K562 (cell line): ENCODE data around the gene GZF1. TPM values are rescaled to one million over a fixed set of nuclear protein-coding genes. Genes with fewer than 3 reads are reported as not detected.

ENCODE experiments used
- BRF1 ChIP-seq: IDR thresholded peaks from 3 replicates; pipeline ENCODE4 v1.6.1; 2011; ENCODE audit warnings: borderline replicate concordance, mild to moderate bottlenecking; ENCODE audit not compliant: insufficient read length; ENCODE audit errors: extremely low read depth
- ETV1 ChIP-seq: fragments of 450-650 bp; conservative IDR thresholded peaks from 2 replicates; pipeline ENCODE4 v1.6.1; 2016; ENCODE audit warnings: missing genetic modification characterization, control low read depth, low read depth, missing compliant biosample characterization
- FOXM1 ChIP-seq, 2 experiments: fragments of 450-650 bp in 1 of 2; sonication (generic) in 1 of 2; formaldehyde crosslinking in 1 of 2; IDR thresholded peaks; 2 replicates each; pipeline versions ENCODE4 v1.6.1 to v1.9.0; 2017 to 2022; ENCODE audit warnings: low read depth in 2 of 2, mild to moderate bottlenecking in 2 of 2, missing genetic modification reagents in 1 of 2, moderate library complexity in 1 of 2
- GABPB2 ChIP-seq: fragments of 250-450 bp; sonication (Bioruptor Pico); conservative IDR thresholded peaks from 2 replicates; pipeline ENCODE4 v1.5.1; 2021; ENCODE audit warnings: mild to moderate bottlenecking
- HIVEP1 ChIP-seq: fragments of 250-450 bp; sonication (Bioruptor Pico); IDR thresholded peaks from 2 replicates; pipeline ENCODE4 v1.4.0; 2020; ENCODE audit warnings: mild to moderate bottlenecking
- HNRNPLL ChIP-seq: fragments of 200-400 bp; formaldehyde crosslinking; IDR thresholded peaks from 2 replicates; pipeline ENCODE4 v1.6.1; 2017; ENCODE audit warnings: low read length, low read depth, mild to moderate bottlenecking; ENCODE audit not compliant: poor library complexity, severe bottlenecking
- MAFG ChIP-seq: fragments of 450-650 bp; conservative IDR thresholded peaks from 2 replicates; pipeline ENCODE4 v1.6.1; 2016; ENCODE audit warnings: missing genetic modification characterization, missing compliant biosample characterization
- MTA2 ChIP-seq: fragments of 450-650 bp; IDR thresholded peaks from 2 replicates; pipeline ENCODE4 v1.6.1; 2016; ENCODE audit warnings: low read depth
- MYBL2 ChIP-seq, 2 experiments: fragments of 450-650 bp in 1 of 2; sonication (generic) in 1 of 2; formaldehyde crosslinking in 1 of 2; IDR thresholded peaks; 2 replicates each; pipeline versions ENCODE4 v1.6.1 to v1.8.1; 2017 to 2022; ENCODE audit warnings: borderline replicate concordance in 1 of 2, inconsistent platforms in 1 of 2, low read depth in 1 of 2, mild to moderate bottlenecking in 1 of 2, missing genetic modification reagents in 1 of 2, moderate library complexity in 1 of 2
- NBN ChIP-seq: fragments of 450-650 bp; IDR thresholded peaks from 2 replicates; pipeline ENCODE4 v1.6.1; 2016; ENCODE audit warnings: low read depth, mild to moderate bottlenecking
- PPARD ChIP-seq: fragments of 250-450 bp; sonication (Bioruptor Pico); IDR thresholded peaks from 2 replicates; pipeline ENCODE4 v1.8.0; 2022; ENCODE audit warnings: inconsistent platforms, mild to moderate bottlenecking, moderate library complexity
- PYGO2 ChIP-seq: fragments of 450-650 bp; IDR thresholded peaks from 2 replicates; pipeline ENCODE4 v1.6.1; 2016; ENCODE audit warnings: mild to moderate bottlenecking, missing genetic modification characterization, moderate library complexity, missing compliant biosample characterization
- SIN3A ChIP-seq, 2 experiments: fragments of 150-350 bp in 1 of 2; IDR thresholded peaks; 2 replicates each; pipeline ENCODE4 v1.6.1; 2011 to 2016; ENCODE audit warnings: borderline replicate concordance in 2 of 2, low read depth in 2 of 2, low read length in 2 of 2, mild to moderate bottlenecking in 2 of 2, moderate library complexity in 2 of 2; ENCODE audit not compliant: control insufficient read depth in 1 of 2
- TARDBP ChIP-seq: fragments of 450-650 bp; IDR thresholded peaks from 2 replicates; pipeline ENCODE4 v1.6.1; 2016
- TCF3 ChIP-seq: sonication (generic); formaldehyde crosslinking; IDR thresholded peaks from 2 replicates; pipeline ENCODE4 v1.4.0; 2020; ENCODE audit warnings: mild to moderate bottlenecking, missing genetic modification reagents
- ZNF134 ChIP-seq: fragments of 250-450 bp; sonication (Bioruptor Pico); conservative IDR thresholded peaks from 2 replicates; pipeline ENCODE4 v1.4.0; 2020
- ZNF75A ChIP-seq: fragments of 450-650 bp; formaldehyde crosslinking; IDR thresholded peaks from 2 replicates; pipeline ENCODE4 v1.4.0; 2020; ENCODE audit warnings: mild to moderate bottlenecking
- polyA plus RNA-seq, 8 experiments: library from polyadenylated mRNA; depleted of rRNA in 4 of 8; stranded (reverse) in 5 of 8; unstranded in 3 of 8; fragments of >200 nt; fragmentation: Nextera tagmentation in 2 of 8; fragmentation: Illumina TruSeq in 1 of 8; extraction: Ambion mirVana in 2 of 8; extraction: Trizol in 1 of 8; gene quantifications; 2 replicates each; pipeline versions ENCODE4 v1.2.1 to v1.2.3, GENCODE V29; 2011 to 2014; ENCODE audit warnings: inconsistent platforms in 1 of 8, missing spikeins in 1 of 8
- total RNA-seq, 7 experiments: library from RNA; depleted of rRNA in 6 of 7; stranded (reverse); fragments of >200 nt in 6 of 7; fragmentation: Illumina TruSeq in 2 of 7; extraction: Trizol in 2 of 7; gene quantifications; 2 replicates each; pipeline versions ENCODE4 v1.2.1 to v1.2.3, GENCODE V29; 2011 to 2021; ENCODE audit warnings: low replicate concordance in 1 of 7
- TF ChIP-seq, protein P1 (sequence below), 2 experiments: fragments of 150-350 bp in 1 of 2; IDR thresholded peaks; 2 replicates each; pipeline ENCODE4 v1.6.1; 2012 to 2016; ENCODE audit warnings: low read depth in 2 of 2, low read length in 2 of 2, mild to moderate bottlenecking in 1 of 2, moderate library complexity in 1 of 2
- TF ChIP-seq, protein P2 (sequence below): fragments of 250-450 bp; sonication (Bioruptor Pico); IDR thresholded peaks from 2 replicates; pipeline ENCODE4 v1.4.0; 2020; ENCODE audit warnings: mild to moderate bottlenecking, moderate library complexity

Gene GZF1
- total and polyA plus RNA-seq, 9 of the 15 experiments (the other 6 are each of a cell fraction or from before 2014, with no cell fraction given) = 1.2 to 15.7 (median 7.4) TPM

DNA sequence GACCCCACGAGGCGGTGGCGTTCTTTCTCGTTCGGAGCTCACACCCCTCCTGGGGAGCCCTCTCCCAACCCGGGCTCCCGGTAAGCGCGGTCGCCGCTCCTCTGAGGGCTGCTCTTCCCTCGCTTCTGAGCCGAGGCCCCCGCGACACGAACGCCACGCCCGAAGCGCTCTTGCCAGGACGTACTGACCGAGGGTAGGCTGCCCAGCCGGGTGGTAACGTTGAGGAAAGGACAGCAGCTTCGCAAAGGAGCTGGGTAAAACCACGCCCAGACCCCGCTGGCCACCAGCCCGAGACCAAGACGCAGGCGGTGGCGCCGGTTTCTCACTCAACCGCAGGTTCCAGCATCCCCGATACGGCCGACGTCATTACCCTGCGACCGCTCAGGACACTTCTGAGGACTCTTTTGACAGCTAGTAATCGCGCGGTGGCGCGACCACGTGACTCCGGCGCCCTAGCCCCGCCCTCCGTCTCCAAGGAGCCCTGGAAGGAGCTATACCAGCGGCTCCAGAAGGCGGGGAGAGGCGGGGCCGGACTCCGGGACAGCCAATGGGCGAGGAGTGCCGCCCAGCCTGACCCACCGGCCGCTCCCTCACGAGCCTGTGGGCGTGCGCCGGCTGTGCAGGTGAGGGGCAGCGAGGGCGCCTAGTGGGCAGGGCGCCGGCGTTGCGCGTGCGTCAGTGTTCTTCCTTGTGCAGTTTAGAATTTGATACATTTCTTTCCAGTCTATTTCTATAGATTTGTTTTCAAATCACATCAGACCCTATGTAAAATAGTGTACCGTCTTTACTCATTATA lies 4.0 kb upstream of the GZF1 start (continued):
- no peak for TF ChIP-seq GABPB2
- peak; percentile 29 for TF ChIP-seq HNRNPLL
- peak; percentile 48; the same call in 1 of the 2 replicates for TF ChIP-seq ZNF134 (CRISPR knock-in tag)
- TF ChIP-seq, protein P1, sequence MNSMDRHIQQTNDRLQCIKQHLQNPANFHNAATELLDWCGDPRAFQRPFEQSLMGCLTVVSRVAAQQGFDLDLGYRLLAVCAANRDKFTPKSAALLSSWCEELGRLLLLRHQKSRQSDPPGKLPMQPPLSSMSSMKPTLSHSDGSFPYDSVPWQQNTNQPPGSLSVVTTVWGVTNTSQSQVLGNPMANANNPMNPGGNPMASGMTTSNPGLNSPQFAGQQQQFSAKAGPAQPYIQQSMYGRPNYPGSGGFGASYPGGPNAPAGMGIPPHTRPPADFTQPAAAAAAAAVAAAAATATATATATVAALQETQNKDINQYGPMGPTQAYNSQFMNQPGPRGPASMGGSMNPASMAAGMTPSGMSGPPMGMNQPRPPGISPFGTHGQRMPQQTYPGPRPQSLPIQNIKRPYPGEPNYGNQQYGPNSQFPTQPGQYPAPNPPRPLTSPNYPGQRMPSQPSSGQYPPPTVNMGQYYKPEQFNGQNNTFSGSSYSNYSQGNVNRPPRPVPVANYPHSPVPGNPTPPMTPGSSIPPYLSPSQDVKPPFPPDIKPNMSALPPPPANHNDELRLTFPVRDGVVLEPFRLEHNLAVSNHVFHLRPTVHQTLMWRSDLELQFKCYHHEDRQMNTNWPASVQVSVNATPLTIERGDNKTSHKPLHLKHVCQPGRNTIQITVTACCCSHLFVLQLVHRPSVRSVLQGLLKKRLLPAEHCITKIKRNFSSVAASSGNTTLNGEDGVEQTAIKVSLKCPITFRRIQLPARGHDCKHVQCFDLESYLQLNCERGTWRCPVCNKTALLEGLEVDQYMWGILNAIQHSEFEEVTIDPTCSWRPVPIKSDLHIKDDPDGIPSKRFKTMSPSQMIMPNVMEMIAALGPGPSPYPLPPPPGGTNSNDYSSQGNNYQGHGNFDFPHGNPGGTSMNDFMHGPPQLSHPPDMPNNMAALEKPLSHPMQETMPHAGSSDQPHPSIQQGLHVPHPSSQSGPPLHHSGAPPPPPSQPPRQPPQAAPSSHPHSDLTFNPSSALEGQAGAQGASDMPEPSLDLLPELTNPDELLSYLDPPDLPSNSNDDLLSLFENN (IDR thresholded peaks at IDR 0.05; ENCODE audit: low read depth in 2 of 2, low read length in 2 of 2) = no peak
- TF ChIP-seq TARDBP = 0 out of 2 replicates have a peak, but pooled peaks have one; percentile 31
- TF ChIP-seq MTA2 = no peak
- no peak for TF ChIP-seq BRF1
- peak; percentile 57 to 76; a peak in 2 of 4 replicates for TF ChIP-seq SIN3A (IDR thresholded peaks at IDR 0.05; ENCODE audit: borderline replicate concordance in 2 of 2, control insufficient read depth in 1 of 2, low read depth in 2 of 2, low read length in 2 of 2)
- no peak for TF ChIP-seq PYGO2 (tag)
- TF ChIP-seq, protein P2, sequence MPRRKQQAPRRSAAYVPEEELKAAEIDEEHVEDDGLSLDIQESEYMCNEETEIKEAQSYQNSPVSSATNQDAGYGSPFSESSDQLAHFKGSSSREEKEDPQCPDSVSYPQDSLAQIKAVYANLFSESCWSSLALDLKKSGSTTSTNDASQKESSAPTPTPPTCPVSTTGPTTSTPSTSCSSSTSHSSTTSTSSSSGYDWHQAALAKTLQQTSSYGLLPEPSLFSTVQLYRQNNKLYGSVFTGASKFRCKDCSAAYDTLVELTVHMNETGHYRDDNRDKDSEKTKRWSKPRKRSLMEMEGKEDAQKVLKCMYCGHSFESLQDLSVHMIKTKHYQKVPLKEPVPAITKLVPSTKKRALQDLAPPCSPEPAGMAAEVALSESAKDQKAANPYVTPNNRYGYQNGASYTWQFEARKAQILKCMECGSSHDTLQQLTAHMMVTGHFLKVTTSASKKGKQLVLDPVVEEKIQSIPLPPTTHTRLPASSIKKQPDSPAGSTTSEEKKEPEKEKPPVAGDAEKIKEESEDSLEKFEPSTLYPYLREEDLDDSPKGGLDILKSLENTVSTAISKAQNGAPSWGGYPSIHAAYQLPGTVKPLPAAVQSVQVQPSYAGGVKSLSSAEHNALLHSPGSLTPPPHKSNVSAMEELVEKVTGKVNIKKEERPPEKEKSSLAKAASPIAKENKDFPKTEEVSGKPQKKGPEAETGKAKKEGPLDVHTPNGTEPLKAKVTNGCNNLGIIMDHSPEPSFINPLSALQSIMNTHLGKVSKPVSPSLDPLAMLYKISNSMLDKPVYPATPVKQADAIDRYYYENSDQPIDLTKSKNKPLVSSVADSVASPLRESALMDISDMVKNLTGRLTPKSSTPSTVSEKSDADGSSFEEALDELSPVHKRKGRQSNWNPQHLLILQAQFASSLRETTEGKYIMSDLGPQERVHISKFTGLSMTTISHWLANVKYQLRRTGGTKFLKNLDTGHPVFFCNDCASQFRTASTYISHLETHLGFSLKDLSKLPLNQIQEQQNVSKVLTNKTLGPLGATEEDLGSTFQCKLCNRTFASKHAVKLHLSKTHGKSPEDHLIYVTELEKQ (CRISPR knock-in tag) = no peak
- TF ChIP-seq TCF3 (CRISPR knock-in tag) = no peak
- TF ChIP-seq MYBL2 (IDR thresholded peaks at IDR 0.05; ENCODE audit: low read depth) = no peak
- TF ChIP-seq MYBL2 (CRISPR knock-in tag; IDR thresholded peaks at IDR 0.05; ENCODE audit: borderline replicate concordance) = no peak
- TF ChIP-seq HIVEP1 = no peak
- TF ChIP-seq ETV1 = no peak
- TF ChIP-seq PPARD (CRISPR knock-in tag) = no peak
- TF ChIP-seq ZNF75A = no peak
- TF ChIP-seq NBN = no peak; the same call in 1 of the 2 replicates
- no peak for TF ChIP-seq MAFG
- TF ChIP-seq FOXM1 (IDR thresholded peaks at IDR 0.05; ENCODE audit: low read depth) = no peak
- TF ChIP-seq FOXM1 (CRISPR knock-in tag; IDR thresholded peaks at IDR 0.05; ENCODE audit: low read depth) = no peak
